RWPE2 (cell line): Measurements from ENCODE around the gene PRDM2.

ENCODE experiments used
- ATAC-seq: fragments of 200-7000 bp; cut with Tn5 transposase; 3 replicates; pipeline ENCODE4 v1.9.1; 2021; ENCODE audit warnings: low read depth
- DNase-seq: peaks from one replicate; pipeline ENCODE4 v3.0.0-alpha.2; 2020; ENCODE audit warnings: low spot score
- H3K27ac ChIP-seq: fragments of 450-650 bp; 2 replicates; pipeline ENCODE4 v1.5.1; 2017; ENCODE audit warnings: mild to moderate bottlenecking; ENCODE audit not compliant: poor library complexity, severe bottlenecking
- H3K27me3 ChIP-seq: fragments of 250-450 bp; sonication (Bioruptor Pico); 2 replicates; pipeline ENCODE4 v1.5.1; 2021; ENCODE audit warnings: mild to moderate bottlenecking, moderate library complexity; ENCODE audit not compliant: insufficient read depth, poor library complexity, severe bottlenecking
- H3K36me3 ChIP-seq: fragments of 250-450 bp; sonication (Bioruptor Pico); 2 replicates; pipeline ENCODE4 v1.5.1; 2020; ENCODE audit warnings: low read depth, mild to moderate bottlenecking, moderate library complexity
- H3K4me1 ChIP-seq: fragments of 250-450 bp; sonication (Bioruptor Pico); 2 replicates; pipeline ENCODE4 v1.5.1; 2021; ENCODE audit warnings: mild to moderate bottlenecking, moderate library complexity; ENCODE audit not compliant: insufficient read depth, poor library complexity, severe bottlenecking
- H3K4me3 ChIP-seq: fragments of 250-450 bp; sonication (Bioruptor Pico); 2 replicates; pipeline ENCODE4 v1.5.1; 2021; ENCODE audit warnings: mild to moderate bottlenecking, moderate library complexity; ENCODE audit not compliant: severe bottlenecking
- H3K9me3 ChIP-seq: fragments of 250-450 bp; sonication (Bioruptor Pico); 2 replicates; pipeline ENCODE4 v1.5.1; 2021; ENCODE audit warnings: mild to moderate bottlenecking, moderate library complexity; ENCODE audit not compliant: severe bottlenecking
- TF ChIP-seq, protein P1 (sequence below): fragments of 450-650 bp; IDR thresholded peaks from one replicate; pipeline ENCODE4 v1.5.1; 2017; ENCODE audit warnings: mild to moderate bottlenecking, moderate library complexity; ENCODE audit not compliant: poor library complexity, severe bottlenecking

PRDM2 gene

DNA sequence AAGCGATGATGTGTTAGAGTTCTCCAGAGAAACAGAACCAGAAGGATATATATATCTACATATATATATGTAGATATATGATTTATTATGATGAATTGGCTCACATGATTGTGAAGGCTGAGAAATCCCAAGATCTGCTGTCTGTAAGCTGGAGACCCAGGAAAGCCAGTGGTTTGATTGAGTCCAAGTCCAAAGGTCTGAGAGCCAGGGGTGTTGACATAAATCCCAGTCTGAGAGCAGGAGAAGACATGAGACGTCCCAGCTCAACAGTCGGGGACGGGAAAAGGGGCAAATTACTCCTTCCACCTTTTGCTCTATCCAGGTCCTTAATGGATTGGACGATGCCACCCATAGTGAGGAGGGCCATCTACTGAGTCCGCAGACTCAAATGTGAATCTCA is 126.6 kb downstream of the PRDM2 start:
- no peaks in the 10 kb centered on the region for H3K9me3 ChIP-seq

DNA sequence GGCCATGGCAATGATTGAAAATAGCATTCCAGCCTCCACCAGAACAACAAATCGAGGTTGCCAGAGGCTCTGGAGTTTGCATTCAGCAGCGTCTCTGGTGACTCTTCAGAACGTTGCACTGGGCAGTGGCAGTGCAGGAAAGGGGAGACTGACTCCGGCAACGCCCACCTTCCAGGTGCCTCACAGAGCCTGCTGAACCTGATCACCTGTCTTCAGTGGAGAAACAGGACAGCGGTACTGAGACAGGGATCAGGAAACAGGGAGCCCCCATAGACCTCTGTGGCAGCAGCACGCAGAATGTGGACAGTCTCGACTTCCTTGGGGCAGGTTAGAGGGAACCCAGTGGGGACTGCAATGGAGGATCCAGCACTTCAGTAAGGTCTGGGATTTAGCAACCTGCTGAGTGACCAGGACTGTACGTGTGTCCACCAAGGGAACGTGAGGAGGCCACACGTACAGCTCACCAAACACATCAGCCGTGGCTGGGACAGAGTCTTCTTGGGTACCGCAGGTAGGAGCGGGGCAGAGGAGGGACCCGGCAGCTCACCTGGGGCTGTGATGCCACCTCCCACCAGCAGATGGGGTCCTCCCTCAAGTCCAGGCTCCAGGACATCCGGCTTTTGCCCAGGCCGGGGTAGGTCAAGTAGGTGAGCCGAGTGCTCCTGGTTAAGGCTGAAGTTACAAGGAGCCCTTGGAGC is 128.6 kb downstream of the PRDM2 start:
- no peak for DNase-seq
- no peak overlapping the region for H3K4me3 ChIP-seq
- ATAC-seq: peak; percentile 47; the same call in 2 of the 3 replicates

More for the DNA sequence above, 126.6 kb downstream of the PRDM2 start:
- Histone ChIP-seq H3K4me1 (no peaks in the 10 kb centered on the region), H3K27me3 (no peaks in the 10 kb centered on the region), H3K36me3 (no peaks in the 10 kb centered on the region), H3K27ac (no peak overlapping the region), H3K4me3 (no peak overlapping the region)
- DNase-seq (peak; percentile 9), ATAC-seq (no peak)
- TF ChIP-seq, protein P1, sequence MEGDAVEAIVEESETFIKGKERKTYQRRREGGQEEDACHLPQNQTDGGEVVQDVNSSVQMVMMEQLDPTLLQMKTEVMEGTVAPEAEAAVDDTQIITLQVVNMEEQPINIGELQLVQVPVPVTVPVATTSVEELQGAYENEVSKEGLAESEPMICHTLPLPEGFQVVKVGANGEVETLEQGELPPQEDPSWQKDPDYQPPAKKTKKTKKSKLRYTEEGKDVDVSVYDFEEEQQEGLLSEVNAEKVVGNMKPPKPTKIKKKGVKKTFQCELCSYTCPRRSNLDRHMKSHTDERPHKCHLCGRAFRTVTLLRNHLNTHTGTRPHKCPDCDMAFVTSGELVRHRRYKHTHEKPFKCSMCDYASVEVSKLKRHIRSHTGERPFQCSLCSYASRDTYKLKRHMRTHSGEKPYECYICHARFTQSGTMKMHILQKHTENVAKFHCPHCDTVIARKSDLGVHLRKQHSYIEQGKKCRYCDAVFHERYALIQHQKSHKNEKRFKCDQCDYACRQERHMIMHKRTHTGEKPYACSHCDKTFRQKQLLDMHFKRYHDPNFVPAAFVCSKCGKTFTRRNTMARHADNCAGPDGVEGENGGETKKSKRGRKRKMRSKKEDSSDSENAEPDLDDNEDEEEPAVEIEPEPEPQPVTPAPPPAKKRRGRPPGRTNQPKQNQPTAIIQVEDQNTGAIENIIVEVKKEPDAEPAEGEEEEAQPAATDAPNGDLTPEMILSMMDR: no peak

DNA sequence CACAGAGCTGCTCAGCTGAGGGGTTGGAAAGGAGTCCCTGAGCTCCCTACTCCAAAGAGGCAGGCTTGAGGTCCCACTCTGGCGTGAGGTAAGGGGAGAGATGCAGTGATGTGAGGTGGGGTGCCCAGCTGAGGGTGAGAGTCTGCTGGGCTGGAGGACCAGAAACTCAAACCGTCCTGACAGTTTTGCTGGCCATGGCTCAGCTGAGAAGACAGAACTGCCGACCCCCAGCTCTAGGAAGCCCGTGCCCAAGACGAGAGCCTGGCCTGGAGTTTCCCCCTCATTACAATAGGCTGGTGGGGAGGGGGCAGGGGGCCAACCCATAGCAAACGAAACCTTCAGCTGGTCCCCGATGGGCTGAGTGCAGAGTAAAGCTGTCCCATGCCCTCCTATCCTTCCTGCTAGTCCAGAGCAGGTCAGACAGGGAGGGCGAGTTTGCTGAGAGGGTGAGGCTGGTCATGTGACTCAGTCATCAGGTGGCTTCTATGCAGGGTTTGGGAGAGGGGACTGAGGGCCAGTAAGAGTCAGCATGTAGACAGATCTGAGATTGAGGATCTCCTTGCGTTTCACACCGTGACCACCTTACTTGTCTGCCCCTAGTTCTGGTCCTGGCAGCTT is 129.3 kb downstream of the PRDM2 start:
- H3K36me3 ChIP-seq: no peaks in the 10 kb centered on the region
- H3K4me1 ChIP-seq: no peaks in the 10 kb centered on the region
- DNase-seq (no peak), ATAC-seq (no peak)
- no peaks in the 10 kb centered on the region for H3K27me3 ChIP-seq
- no peak overlapping the region for H3K4me3 ChIP-seq
- no peaks in the 10 kb centered on the region for H3K9me3 ChIP-seq
- no peak overlapping the region for H3K27ac ChIP-seq
- TF ChIP-seq, protein P1: peak; percentile 33

More for the DNA sequence above, 128.6 kb downstream of the PRDM2 start:
- TF ChIP-seq, protein P1: peak; percentile 52
- Histone ChIP-seq H3K27me3 (no peaks in the 10 kb centered on the region), H3K27ac (no peak overlapping the region), H3K4me1 (no peaks in the 10 kb centered on the region), H3K36me3 (no peaks in the 10 kb centered on the region), H3K9me3 (no peaks in the 10 kb centered on the region)

DNA sequence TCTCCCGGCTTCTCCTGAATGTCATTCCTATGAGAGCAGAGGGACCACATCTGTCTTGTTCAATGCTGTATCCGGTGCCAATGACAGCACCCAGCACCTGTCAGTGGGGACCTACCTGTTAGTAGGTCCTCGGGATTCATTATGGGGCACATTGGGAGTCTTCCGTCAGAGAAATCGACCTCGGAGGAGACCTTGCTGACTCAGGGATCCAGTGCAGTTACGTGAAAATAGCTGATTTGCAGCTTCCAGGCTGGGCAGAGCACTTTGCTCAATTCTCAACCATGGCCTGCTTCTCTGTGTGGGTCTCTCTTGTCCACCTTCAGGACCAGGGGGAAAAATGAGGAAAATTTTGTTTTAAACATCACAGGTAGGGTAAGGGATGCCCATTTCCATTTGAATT is 130.2 kb downstream of the PRDM2 start:
- H3K36me3 ChIP-seq: no peaks in the 10 kb centered on the region
- no peak overlapping the region for H3K4me3 ChIP-seq
- no peak for DNase-seq
- no peaks in the 10 kb centered on the region for H3K9me3 ChIP-seq
- no peak overlapping the region for H3K27ac ChIP-seq
- no peaks in the 10 kb centered on the region for H3K4me1 ChIP-seq
- no peaks in the 10 kb centered on the region for H3K27me3 ChIP-seq
- TF ChIP-seq, protein P1: no peak
- ATAC-seq: no peak
